ENCODE results near the gene GNAQ. TPM values are rescaled to one million over a fixed set of nuclear protein-coding genes. Genes with fewer than 3 reads are reported as not detected.

GNAQ gene
- total RNA-seq, 1 experiment from 2014 or later, result 48.6 TPM

DNA sequence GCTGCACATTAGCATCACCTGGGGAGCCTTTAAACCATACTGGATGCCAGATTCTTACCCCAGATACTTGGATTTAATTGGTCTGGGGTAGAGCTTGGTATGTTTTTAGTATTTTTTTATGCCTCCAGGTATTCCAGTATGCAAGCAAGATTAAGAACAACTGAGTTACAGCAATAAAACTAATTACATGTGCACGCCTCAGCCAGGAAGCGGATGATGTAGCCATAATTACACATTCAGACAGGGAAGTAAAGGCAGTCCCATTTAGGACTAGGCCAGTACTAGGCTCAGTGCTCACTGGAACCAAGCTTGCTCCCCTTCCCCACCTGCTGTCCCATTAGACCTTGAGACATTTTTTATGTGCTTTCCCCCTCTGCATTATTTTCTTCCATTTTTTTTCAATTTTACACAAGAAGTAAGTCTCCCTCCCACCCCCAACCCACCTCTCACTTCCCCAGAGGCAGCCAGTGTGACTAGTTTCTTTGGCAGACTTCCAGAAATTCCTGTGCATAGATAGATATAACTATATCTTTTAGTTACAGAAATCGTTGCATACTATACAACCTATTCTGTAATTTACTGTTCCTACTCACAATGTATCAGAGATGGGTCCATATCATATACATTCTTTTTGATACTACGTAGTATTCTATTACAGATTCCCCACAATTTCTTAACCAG lies 7.1 kb upstream of the GNAQ start:
- H3K56ac ChIP-seq (ENCODE audit: insufficient read length, low read depth, low read length), result no peak overlapping the region
- H2AFZ ChIP-seq (ENCODE audit: low read length), result no peak overlapping the region
- no peak overlapping the region for H2BK15ac ChIP-seq (ENCODE audit: low read depth, low read length)
- no peak overlapping the region for H3K27ac ChIP-seq (ENCODE audit: insufficient read length, low read depth, low read length)
- no CpG with 5 or more reads among the region's 4 CpGs for WGBS (ENCODE audit: extremely low coverage, insufficient read length, low lambda C conversion rate)
- no peaks in the 10 kb centered on the region for H3K4me1 ChIP-seq (ENCODE audit: insufficient read depth, low read length)
- no peak for DNase-seq
- H3K18ac ChIP-seq (ENCODE audit: insufficient read length, low read depth, low read length), result no peak overlapping the region
- H3K23me2 ChIP-seq (ENCODE audit: insufficient read length, low read depth, low read length, poor library complexity, severe bottlenecking), result no peaks in the 10 kb centered on the region
- H3K79me1 ChIP-seq (ENCODE audit: insufficient read depth, low read depth, low read length, poor library complexity, severe bottlenecking), result no peaks in the 10 kb centered on the region
- H3K23ac ChIP-seq (ENCODE audit: insufficient read length, low read depth, low read length), result no peak overlapping the region
- no peak overlapping the region for H4K5ac ChIP-seq (ENCODE audit: insufficient read length, low read depth, low read length)
- no peaks in the 10 kb centered on the region for H3K79me2 ChIP-seq (ENCODE audit: insufficient read depth, low read length)
- no peak overlapping the region for H2BK5ac ChIP-seq (ENCODE audit: insufficient read length, low read length)
- no peaks in the 10 kb centered on the region for H3K27me3 ChIP-seq (ENCODE audit: insufficient read depth, low read length)
- H4K20me1 ChIP-seq (ENCODE audit: control insufficient read depth, insufficient read depth, insufficient read length), result no peaks in the 10 kb centered on the region
- H4K91ac ChIP-seq (ENCODE audit: insufficient read length, low read depth, low read length), result no peak overlapping the region
- no peak overlapping the region for H3T11ph ChIP-seq (ENCODE audit: low read length)
- peaks cover 2% of the 10 kb centered on the region; the same call in 1 of the 2 replicates for H3K27me3 Mint-ChIP-seq (ENCODE audit: low read depth)
- H3K14ac ChIP-seq (ENCODE audit: insufficient read depth, low read length), result no peak overlapping the region
- no peaks in the 10 kb centered on the region; a peak in 1 of 5 replicates for H3K9me3 Mint-ChIP-seq
- TF ChIP-seq, protein P1, sequence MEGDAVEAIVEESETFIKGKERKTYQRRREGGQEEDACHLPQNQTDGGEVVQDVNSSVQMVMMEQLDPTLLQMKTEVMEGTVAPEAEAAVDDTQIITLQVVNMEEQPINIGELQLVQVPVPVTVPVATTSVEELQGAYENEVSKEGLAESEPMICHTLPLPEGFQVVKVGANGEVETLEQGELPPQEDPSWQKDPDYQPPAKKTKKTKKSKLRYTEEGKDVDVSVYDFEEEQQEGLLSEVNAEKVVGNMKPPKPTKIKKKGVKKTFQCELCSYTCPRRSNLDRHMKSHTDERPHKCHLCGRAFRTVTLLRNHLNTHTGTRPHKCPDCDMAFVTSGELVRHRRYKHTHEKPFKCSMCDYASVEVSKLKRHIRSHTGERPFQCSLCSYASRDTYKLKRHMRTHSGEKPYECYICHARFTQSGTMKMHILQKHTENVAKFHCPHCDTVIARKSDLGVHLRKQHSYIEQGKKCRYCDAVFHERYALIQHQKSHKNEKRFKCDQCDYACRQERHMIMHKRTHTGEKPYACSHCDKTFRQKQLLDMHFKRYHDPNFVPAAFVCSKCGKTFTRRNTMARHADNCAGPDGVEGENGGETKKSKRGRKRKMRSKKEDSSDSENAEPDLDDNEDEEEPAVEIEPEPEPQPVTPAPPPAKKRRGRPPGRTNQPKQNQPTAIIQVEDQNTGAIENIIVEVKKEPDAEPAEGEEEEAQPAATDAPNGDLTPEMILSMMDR (conservative IDR thresholded peaks at IDR 0.05), result no peak
- H3K4me2 ChIP-seq (ENCODE audit: insufficient read depth, insufficient read length, low read length), result no peak overlapping the region
- no peak overlapping the region for H2BK120ac ChIP-seq (ENCODE audit: low read depth, low read length, poor library complexity, severe bottlenecking)
- no peak overlapping the region for H4K8ac ChIP-seq (replicated peaks; ENCODE audit: insufficient read length, low read depth, low read length)
- peaks cover 5 to 9% of the 10 kb centered on the region in 2 experiments; a peak in 3 of 4 replicates for H3K4me1 Mint-ChIP-seq
- no peak overlapping the region for H2BK20ac ChIP-seq (ENCODE audit: low read depth, low read length, poor library complexity, severe bottlenecking)
- H3K9me3 ChIP-seq (ENCODE audit: control insufficient read depth, low read depth, low read length), result no peaks in the 10 kb centered on the region
- no peak overlapping the region for H3K4ac ChIP-seq (ENCODE audit: low read depth, low read length)
- no peak overlapping the region for H2AK5ac ChIP-seq (ENCODE audit: insufficient read length, low read length)
- H3K36me3 Mint-ChIP-seq (ENCODE audit: insufficient read depth in 1 of 3, low read depth in 3 of 3), result no peaks in the 10 kb centered on the region
- no peak overlapping the region for H3K4me3 Mint-ChIP-seq
- H2BK12ac ChIP-seq (ENCODE audit: insufficient read length, low read depth, low read length), result no peak overlapping the region
- no peak overlapping the region; a peak in 1 of 7 replicates for H3K27ac Mint-ChIP-seq
- no peak overlapping the region for H3K9ac ChIP-seq (ENCODE audit: extremely low read depth, insufficient read length, low read length)
